Measurements from ENCODE around the gene FHL3. TPM values are rescaled to one million over a fixed set of nuclear protein-coding genes. Genes with fewer than 3 reads are reported as not detected.
"Not testable (repeated sequence)": the region's sequence is repeated elsewhere in the genome, so short reads cannot be mapped to it uniquely, and the experiment has no call there.

Gene FHL3
- total RNA-seq, 2 experiments from 2014 or later: 26.5 to 27.7 TPM

GRCh38 chr1:38041936-38042834 is 36.9 kb upstream of the FHL3 start:
- DNase-seq: no peak
- Mint-ChIP-seq H3K27ac (peak overlapping the region; percentile 21), H3K27me3 (peaks cover 67% of the 10 kb centered on the region), H3K4me3 (no peak overlapping the region), H3K36me3 (no peaks in the 10 kb centered on the region), H3K4me1 (peaks cover 2% of the 10 kb centered on the region), H3K9me3 (no peaks in the 10 kb centered on the region)

GRCh38 chr1:38039331-38040088 is 34.2 kb upstream of the FHL3 start:
- H3K27me3 Mint-ChIP-seq: peaks cover 59% of the 10 kb centered on the region
- H3K9me3 Mint-ChIP-seq: no peaks in the 10 kb centered on the region
- H3K36me3 Mint-ChIP-seq: no peaks in the 10 kb centered on the region
- no peaks in the 10 kb centered on the region for H3K4me1 Mint-ChIP-seq
- H3K27ac Mint-ChIP-seq: no peak overlapping the region
- no peak for DNase-seq
- no peak overlapping the region for H3K4me3 Mint-ChIP-seq

GRCh38 chr1:38038861-38039260 is 33.5 kb upstream of the FHL3 start:
- no peaks in the 10 kb centered on the region for H3K36me3 Mint-ChIP-seq
- peaks cover 55% of the 10 kb centered on the region for H3K27me3 Mint-ChIP-seq
- no peak for DNase-seq
- H3K4me3 Mint-ChIP-seq: no peak overlapping the region
- no peaks in the 10 kb centered on the region for H3K4me1 Mint-ChIP-seq
- H3K9me3 Mint-ChIP-seq: no peaks in the 10 kb centered on the region
- H3K27ac Mint-ChIP-seq: no peak overlapping the region

- H3K27me3 Mint-ChIP-seq: peaks cover 41% of the 10 kb centered on the region
- H3K9me3 Mint-ChIP-seq: no peaks in the 10 kb centered on the region
- no peaks in the 10 kb centered on the region for H3K4me1 Mint-ChIP-seq
- no peak overlapping the region for H3K27ac Mint-ChIP-seq
- peak; percentile 12 for DNase-seq
- H3K36me3 Mint-ChIP-seq: no peaks in the 10 kb centered on the region
- H3K4me3 Mint-ChIP-seq: no peak overlapping the region
These were observed 32.1 kb upstream of the FHL3 start for GRCh38 chr1:38037221-38037939.

GRCh38 chr1:38034871-38035270 is 29.6 kb upstream of the FHL3 start:
- H3K27me3 Mint-ChIP-seq: peaks cover 18% of the 10 kb centered on the region
- H3K4me1 Mint-ChIP-seq: peaks cover 19% of the 10 kb centered on the region
- no peak for DNase-seq
- H3K27ac Mint-ChIP-seq: no peak overlapping the region
- H3K9me3 Mint-ChIP-seq: no peaks in the 10 kb centered on the region
- no peak overlapping the region for H3K4me3 Mint-ChIP-seq
- H3K36me3 Mint-ChIP-seq: no peaks in the 10 kb centered on the region

- not testable (repeated sequence) for H3K27ac Mint-ChIP-seq, H3K36me3 Mint-ChIP-seq, DNase-seq, H3K27me3 Mint-ChIP-seq, H3K9me3 Mint-ChIP-seq, H3K4me3 Mint-ChIP-seq
- H3K4me1 Mint-ChIP-seq: peaks cover 35% of the 10 kb centered on the region
These were observed 27.7 kb upstream of the FHL3 start for GRCh38 chr1:38032992-38033391.

- no peak overlapping the region for H3K4me3 Mint-ChIP-seq
- no peak overlapping the region for H3K27ac Mint-ChIP-seq
- peaks cover 50% of the 10 kb centered on the region for H3K4me1 Mint-ChIP-seq
These were observed 26.2 kb upstream of the FHL3 start for GRCh38 chr1:38031513-38031866.

GRCh38 chr1:38030596-38031512 is 25.5 kb upstream of the FHL3 start:
- Mint-ChIP-seq H3K27ac (peak overlapping the region; percentile 87), H3K27me3 (peaks cover 3% of the 10 kb centered on the region), H3K4me3 (peak overlapping the region; percentile 59), H3K4me1 (peaks cover 55% of the 10 kb centered on the region), H3K36me3 (peaks cover 5% of the 10 kb centered on the region), H3K9me3 (no peaks in the 10 kb centered on the region)
- no peak for DNase-seq

More at GRCh38 chr1:38031513-38031866, 26.2 kb upstream of the FHL3 start:
- peaks cover 3% of the 10 kb centered on the region for H3K36me3 Mint-ChIP-seq
- peaks cover 3% of the 10 kb centered on the region for H3K27me3 Mint-ChIP-seq
- no peak for DNase-seq
- H3K9me3 Mint-ChIP-seq: no peaks in the 10 kb centered on the region

GRCh38 chr1:38029685-38030511 is 24.6 kb upstream of the FHL3 start:
- Mint-ChIP-seq H3K4me1 (peaks cover 57% of the 10 kb centered on the region), H3K36me3 (peaks cover 5% of the 10 kb centered on the region), H3K9me3 (no peaks in the 10 kb centered on the region), H3K4me3 (peak overlapping the region; percentile 59), H3K27me3 (peaks cover 3% of the 10 kb centered on the region), H3K27ac (peak overlapping the region; percentile 87)
- DNase-seq: peak; percentile 81

- Mint-ChIP-seq H3K36me3 (peaks cover 5% of the 10 kb centered on the region), H3K4me3 (peak overlapping the region; percentile 40), H3K27ac (peak overlapping the region; percentile 87), H3K27me3 (peaks cover 2% of the 10 kb centered on the region), H3K9me3 (no peaks in the 10 kb centered on the region), H3K4me1 (peaks cover 57% of the 10 kb centered on the region)
- no peak for DNase-seq
These were observed 23.9 kb upstream of the FHL3 start for GRCh38 chr1:38029081-38029681.

GRCh38 chr1:38028671-38029070 is 23.4 kb upstream of the FHL3 start:
- no peaks in the 10 kb centered on the region for H3K9me3 Mint-ChIP-seq
- no peak for DNase-seq
- H3K36me3 Mint-ChIP-seq: peaks cover 7% of the 10 kb centered on the region
- H3K27me3 Mint-ChIP-seq: no peaks in the 10 kb centered on the region
- H3K4me1 Mint-ChIP-seq: peaks cover 57% of the 10 kb centered on the region
- H3K4me3 Mint-ChIP-seq: peak overlapping the region; percentile 23
- H3K27ac Mint-ChIP-seq: peak overlapping the region; percentile 87

GRCh38 chr1:38028105-38028591 is 22.8 kb upstream of the FHL3 start:
- H3K4me1 Mint-ChIP-seq: peaks cover 57% of the 10 kb centered on the region
- H3K4me3 Mint-ChIP-seq: no peak overlapping the region
- H3K27me3 Mint-ChIP-seq: no peaks in the 10 kb centered on the region
- H3K36me3 Mint-ChIP-seq: peaks cover 9% of the 10 kb centered on the region
- no peaks in the 10 kb centered on the region for H3K9me3 Mint-ChIP-seq
- peak; percentile 82 for DNase-seq
- peak overlapping the region; percentile 87 for H3K27ac Mint-ChIP-seq

All from activated naive CD8-positive, alpha-beta T cell treated with anti-CD3 and anti-CD28 coated beads for 36 hours (primary cell).